ENCODE results near the gene TUSC2. TPM values are rescaled to one million over a fixed set of nuclear protein-coding genes. Genes with fewer than 3 reads are reported as not detected.

TUSC2 gene
- total and polyA plus RNA-seq, 9 of the 15 experiments (the other 6 are each of a cell fraction or from before 2014, with no cell fraction given), result 2.8 to 67.5 (median 25.8) TPM

GRCh38 chr3:50288387-50289007 lies 39.5 kb downstream of the TUSC2 start:
- no TSS peak for BruUV-seq (replicated peaks)
- no peak overlapping the region for H3K4me3 ChIP-seq
- TF ChIP-seq POLR2G (IDR thresholded peaks at IDR 0.05; ENCODE audit: low read depth, low read length) (peak; percentile 19; the same call in 1 of the 2 replicates), CSDE1 (IDR thresholded peaks at IDR 0.05) (no peak)
- WGBS (ENCODE audit: insufficient coverage, low coverage, missing lambda C conversion rate), result 98% methylated on average over 13 of the region's 23 CpGs
- peaks cover 30% of the 10 kb centered on the region for H3K79me2 ChIP-seq (ENCODE audit: control insufficient read depth, insufficient read depth, low read length)
- no peak overlapping the region for H3K27ac ChIP-seq (ENCODE audit: extremely low read depth, low read depth, low read length)
- peaks cover 8 to 53% of the 10 kb centered on the region in 2 experiments; a peak in 3 of 5 replicates for H3K4me1 ChIP-seq (replicated peaks in 1 of 2; ENCODE audit: control insufficient read depth in 2 of 2, insufficient read depth in 2 of 2, low read length in 2 of 2)
- no peaks in the 10 kb centered on the region for H4K20me1 ChIP-seq (replicated peaks; ENCODE audit: control insufficient read depth, insufficient read depth, low read length)
- peaks cover 49% of the 10 kb centered on the region; the same call in 2 of the 3 replicates for H3K36me3 ChIP-seq (ENCODE audit: control insufficient read depth, insufficient read depth, low read length)
- H3K27me3 ChIP-seq (ENCODE audit: control insufficient read depth in 2 of 2, insufficient read depth in 2 of 2, low read length in 2 of 2), result no peaks in the 10 kb centered on the region
- no peak overlapping the region; a peak in 1 of 4 replicates for H3K9ac ChIP-seq (ENCODE audit: insufficient read depth in 1 of 2, low read depth in 2 of 2, low read length in 2 of 2)
- ATAC-seq (no peak), DNase-seq (ENCODE audit: extremely low read depth in 1 of 4, low spot score in 3 of 4) (no peak), FAIRE-seq (no peak)
- H3K9me1 ChIP-seq (ENCODE audit: control insufficient read depth, insufficient read depth, low read length), result no peaks in the 10 kb centered on the region
- ChIA-PET POLR2A (interaction anchor here (0.6 to 1.7 kb wide), 3 partner anchors 10 to 73 kb away, joined by 3 to 8 read pairs (median 4); partner anchors contain the start of genes HYAL3 and NAA80), CTCF (ENCODE audit: low intra/inter-chr PET ratio) (no interaction called here)
- no peak overlapping the region for H2AFZ ChIP-seq (ENCODE audit: low read depth, low read length)
- H3K9me3 ChIP-seq (replicated peaks; ENCODE audit: control insufficient read depth, insufficient read depth, low read depth, low read length), result no peaks in the 10 kb centered on the region
- in situ Hi-C loops (cut with MboI) (no loop called here), intact Hi-C loops (cut with micrococcal nuclease) (no loop called here)
- no peak overlapping the region for H3K4me2 ChIP-seq (ENCODE audit: insufficient read depth, low read length)

- BruUV-seq (replicated peaks), result no TSS peak
- DNase-seq (ENCODE audit: extremely low read depth in 1 of 4, low spot score in 3 of 4) (no peak), ATAC-seq (no peak), FAIRE-seq (no peak)
- in situ Hi-C loops (cut with MboI), result no loop called here
- WGBS (ENCODE audit: insufficient coverage, low coverage, missing lambda C conversion rate), result 83% methylated on average over 1 of the region's 1 CpG
- no peak overlapping the region for H3K9ac ChIP-seq (ENCODE audit: insufficient read depth in 1 of 2, low read depth in 2 of 2, low read length in 2 of 2)
- intact Hi-C loops (cut with micrococcal nuclease), result no loop called here
- H3K9me3 ChIP-seq (replicated peaks; ENCODE audit: control insufficient read depth, insufficient read depth, low read depth, low read length), result no peaks in the 10 kb centered on the region
- H3K4me3 ChIP-seq, result no peak overlapping the region
- H2AFZ ChIP-seq (ENCODE audit: low read depth, low read length), result no peak overlapping the region
- H3K36me3 ChIP-seq (ENCODE audit: control insufficient read depth, insufficient read depth, low read length), result peaks cover 49% of the 10 kb centered on the region; the same call in 2 of the 3 replicates
- H3K9me1 ChIP-seq (ENCODE audit: control insufficient read depth, insufficient read depth, low read length), result no peaks in the 10 kb centered on the region
- no peaks in the 10 kb centered on the region for H4K20me1 ChIP-seq (replicated peaks; ENCODE audit: control insufficient read depth, insufficient read depth, low read length)
- H3K4me1 ChIP-seq (replicated peaks in 1 of 2; ENCODE audit: control insufficient read depth in 2 of 2, insufficient read depth in 2 of 2, low read length in 2 of 2), result peaks cover 0 to 40% of the 10 kb centered on the region in 2 experiments; a peak in 3 of 5 replicates
- peaks cover 28% of the 10 kb centered on the region for H3K79me2 ChIP-seq (ENCODE audit: control insufficient read depth, insufficient read depth, low read length)
- no peak overlapping the region for H3K27ac ChIP-seq (ENCODE audit: extremely low read depth, low read depth, low read length)
- POLR2A ChIA-PET, result interaction anchor here (0.6 to 1.7 kb wide), 2 partner anchors 10 to 12 kb away, joined by 4 to 8 read pairs; partner anchors contain the start of genes HYAL3 and NAA80
- CTCF ChIA-PET (ENCODE audit: low intra/inter-chr PET ratio), result no interaction called here
- TF ChIP-seq POLR2AphosphoS5 (IDR thresholded peaks at IDR 0.05; ENCODE audit: control insufficient read depth, insufficient read depth, low read depth, low read length) (0 out of 2 replicates have a peak, but pooled peaks have one; percentile 9), HMGN3 (IDR thresholded peaks at IDR 0.05; ENCODE audit: borderline replicate concordance, extremely low read depth, insufficient read length, low read depth, low read length) (no peak)
- H3K4me2 ChIP-seq (ENCODE audit: insufficient read depth, low read length), result no peak overlapping the region
- H3K27me3 ChIP-seq (ENCODE audit: control insufficient read depth in 2 of 2, insufficient read depth in 2 of 2, low read length in 2 of 2), result no peaks in the 10 kb centered on the region
Measured at GRCh38 chr3:50287262-50287661, 40.8 kb downstream of the TUSC2 start.
